ENCODE results near the gene FBXO42.

Gene FBXO42

GRCh38 chr1:16321176-16321867 is 31.0 kb downstream of the FBXO42 start:
- DNase-seq, result no peak

- no peak for DNase-seq
Observed at GRCh38 chr1:16318555-16318954, 33.7 kb downstream of the FBXO42 start.

- no peak for DNase-seq
Observed at GRCh38 chr1:16315437-16315836, 36.8 kb downstream of the FBXO42 start.

- no peak for DNase-seq
Observed at GRCh38 chr1:16307222-16307621, 45.1 kb downstream of the FBXO42 start.

- DNase-seq, result no peak
Observed at GRCh38 chr1:16302709-16303627, 49.3 kb downstream of the FBXO42 start.

DNA sequence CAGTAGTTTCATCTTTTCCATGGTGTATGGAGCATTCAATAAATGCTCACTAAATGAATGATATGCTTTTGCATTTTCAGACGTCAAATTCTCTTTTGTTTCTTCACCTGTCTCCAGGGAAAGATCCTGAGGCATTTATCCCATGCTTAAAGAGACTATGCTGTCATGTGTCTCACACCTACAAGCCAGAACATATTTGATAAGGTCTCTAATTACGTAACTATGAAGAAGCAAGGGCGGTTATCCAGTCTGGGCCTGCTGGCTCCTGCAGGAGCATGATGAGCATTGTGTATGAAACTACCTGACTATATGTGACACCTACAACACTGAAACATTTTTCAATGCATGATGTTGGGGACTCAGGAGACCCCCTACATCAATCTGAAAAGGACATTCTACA is 51.8 kb downstream of the FBXO42 start:
- no peak for DNase-seq

- DNase-seq, result no peak
Observed at GRCh38 chr1:16298653-16299052, 53.6 kb downstream of the FBXO42 start.

DNA sequence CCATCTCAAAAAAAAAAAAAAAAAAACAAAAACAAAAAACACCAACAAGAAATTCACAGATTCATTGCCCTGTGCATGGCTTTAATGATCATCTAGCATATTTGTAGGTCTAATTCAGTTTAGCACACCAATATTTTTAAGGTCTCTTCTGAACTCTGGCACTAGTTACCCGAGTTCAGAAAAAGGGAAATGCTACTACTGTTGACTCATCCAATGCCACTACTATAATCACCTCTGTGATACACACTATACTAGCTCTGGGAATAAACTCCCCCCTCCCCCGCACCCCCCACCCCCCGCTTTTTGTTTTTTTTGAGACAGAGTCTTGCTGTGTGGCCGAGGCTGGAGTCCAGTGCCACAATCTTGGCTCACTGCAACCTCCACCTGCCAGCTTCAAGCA is 55.6 kb downstream of the FBXO42 start:
- DNase-seq, result no peak

- DNase-seq, result no peak
Observed at GRCh38 chr1:16294219-16295212, 57.8 kb downstream of the FBXO42 start.

DNA sequence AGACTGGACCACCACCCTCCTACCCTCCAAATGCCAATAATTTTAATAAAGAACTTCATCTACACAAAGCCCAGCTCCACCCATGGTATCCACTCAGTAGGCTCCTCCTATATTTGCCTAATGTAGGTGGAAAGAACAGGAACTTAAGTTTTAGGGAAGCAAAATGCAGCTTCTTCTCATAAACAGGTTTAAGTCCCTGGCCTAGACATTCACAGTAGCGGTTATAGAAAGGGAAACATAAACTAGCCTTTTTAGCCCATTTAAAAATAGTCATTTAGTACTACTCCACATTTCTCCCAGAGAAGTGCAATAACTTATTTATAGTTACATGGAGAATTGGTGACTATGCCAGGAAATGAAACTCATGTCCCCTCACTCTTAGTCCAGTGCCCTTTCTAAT is 58.7 kb downstream of the FBXO42 start:
- no peak for DNase-seq

DNA sequence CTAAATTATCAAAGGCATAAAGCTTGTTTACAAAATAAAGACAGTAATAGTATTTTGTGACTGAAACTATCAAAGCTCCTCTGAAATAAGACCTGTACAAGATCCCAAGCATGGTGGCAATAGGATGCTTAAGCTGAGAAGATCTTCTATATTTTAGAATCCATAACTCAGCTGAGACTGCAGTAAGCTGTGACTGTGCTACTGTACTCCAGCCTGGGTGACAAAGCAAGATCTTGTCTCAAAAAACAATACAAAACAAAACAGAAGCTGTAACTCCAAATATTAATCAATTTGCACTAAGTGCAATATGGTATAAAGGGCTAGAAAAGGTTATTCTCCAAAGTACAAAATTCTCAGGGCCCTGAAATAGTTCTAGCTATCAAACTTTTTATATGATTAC is 59.5 kb downstream of the FBXO42 start:
- no peak for DNase-seq

DNA sequence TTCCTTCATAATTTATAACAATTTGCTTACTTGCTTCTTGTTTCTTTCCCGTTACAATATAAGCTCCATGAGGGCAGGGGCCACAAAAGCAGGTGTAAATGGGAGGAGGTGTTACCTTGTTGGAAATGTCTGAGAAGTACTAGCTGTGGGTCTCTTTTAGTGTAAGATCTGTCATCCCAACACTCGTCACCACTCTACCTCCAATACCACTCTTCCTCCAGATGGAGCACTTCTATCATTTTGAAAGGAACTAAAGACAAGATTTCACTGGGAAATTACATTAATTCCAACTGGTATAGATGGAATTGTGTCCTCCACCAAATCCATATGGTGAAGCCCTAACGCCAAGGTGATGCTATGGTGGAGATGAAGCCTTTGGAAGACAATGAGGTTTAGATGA is 62.3 kb downstream of the FBXO42 start:
- no peak for DNase-seq

DNA sequence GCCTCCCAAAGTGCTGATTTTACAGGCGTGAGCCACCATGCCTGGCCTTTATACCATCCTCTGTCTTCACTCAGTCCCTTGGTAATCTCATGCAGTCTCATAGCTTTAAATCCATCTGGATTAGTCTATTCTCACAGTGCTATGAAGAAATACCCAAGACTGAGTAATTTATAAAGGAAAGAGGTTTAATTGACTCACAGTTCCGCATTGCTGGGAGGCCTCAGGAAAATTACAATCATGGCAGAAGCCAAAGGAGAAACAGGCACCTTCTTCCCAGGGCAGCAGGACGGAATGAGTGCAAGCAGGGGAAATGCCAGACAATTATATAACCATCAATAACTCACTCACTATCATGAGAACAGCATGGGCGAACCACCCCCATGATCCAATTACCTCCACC is 66.2 kb downstream of the FBXO42 start:
- DNase-seq, result no peak

DNA sequence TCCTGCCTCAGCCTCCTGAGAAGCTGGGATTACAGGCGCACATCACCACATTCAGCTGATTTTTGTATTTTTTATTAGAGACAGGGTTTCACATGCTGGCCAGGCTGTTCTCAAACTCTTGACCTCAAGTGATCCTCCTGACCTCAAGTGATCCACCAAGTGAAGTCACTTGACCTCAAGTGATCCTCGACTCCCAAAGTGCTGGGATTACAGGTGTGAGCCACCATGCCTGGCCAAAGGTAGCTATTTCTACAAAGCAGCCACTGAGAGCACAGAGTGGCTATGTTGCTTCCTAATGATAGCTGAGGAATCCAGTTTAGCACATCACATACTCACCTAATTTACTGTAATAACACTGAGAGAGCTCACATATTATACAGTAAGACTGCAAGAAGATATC is 70.5 kb downstream of the FBXO42 start:
- DNase-seq, result no peak

DNA sequence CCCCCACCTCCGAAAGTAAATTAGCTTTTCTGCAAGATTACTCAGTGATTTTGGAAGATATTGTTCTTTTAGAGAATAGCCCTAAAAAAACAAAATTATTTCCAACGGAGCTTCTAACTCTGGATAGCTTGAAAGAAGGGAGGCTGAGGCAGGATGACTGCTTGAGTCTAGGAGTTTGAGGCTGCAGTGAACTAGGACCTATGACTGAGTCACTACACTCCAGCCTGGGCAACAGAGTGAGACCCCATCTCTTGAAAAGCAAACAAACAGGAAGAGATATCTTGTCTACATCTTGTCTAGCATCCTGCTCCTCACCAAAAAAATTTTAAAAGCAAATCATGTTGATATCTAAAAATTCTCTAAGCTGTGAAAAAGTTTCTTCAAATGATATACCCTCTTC is 73.1 kb downstream of the FBXO42 start:
- no peak for DNase-seq

- DNase-seq, result no peak
Observed at GRCh38 chr1:16276302-16277030, 75.8 kb downstream of the FBXO42 start.

- DNase-seq, result no peak
Observed at GRCh38 chr1:16275591-16275990, 76.7 kb downstream of the FBXO42 start.

DNA sequence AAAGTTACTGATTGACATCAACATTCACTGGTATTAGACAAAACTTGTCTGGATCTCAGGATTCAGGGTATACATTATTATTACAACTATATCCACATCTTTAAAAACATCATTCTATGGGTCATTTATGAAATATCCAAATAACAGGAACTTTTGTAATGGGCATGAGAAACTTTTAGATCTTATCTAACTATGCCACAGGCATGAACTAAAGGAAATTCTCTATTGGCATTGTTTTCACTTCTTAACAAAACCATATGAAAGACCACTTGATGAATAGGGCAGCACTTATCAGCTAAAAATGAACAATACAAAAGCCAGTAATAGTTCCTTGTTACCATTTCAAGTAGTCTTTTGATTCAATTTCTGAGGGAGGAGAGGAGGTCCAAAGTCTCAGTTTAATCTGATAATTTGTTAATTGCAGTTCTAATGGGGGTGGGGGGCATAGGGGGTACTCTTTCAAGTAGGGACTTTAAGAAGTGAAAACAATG is 84.5 kb downstream of the FBXO42 start:
- DNase-seq, result no peak

DNA sequence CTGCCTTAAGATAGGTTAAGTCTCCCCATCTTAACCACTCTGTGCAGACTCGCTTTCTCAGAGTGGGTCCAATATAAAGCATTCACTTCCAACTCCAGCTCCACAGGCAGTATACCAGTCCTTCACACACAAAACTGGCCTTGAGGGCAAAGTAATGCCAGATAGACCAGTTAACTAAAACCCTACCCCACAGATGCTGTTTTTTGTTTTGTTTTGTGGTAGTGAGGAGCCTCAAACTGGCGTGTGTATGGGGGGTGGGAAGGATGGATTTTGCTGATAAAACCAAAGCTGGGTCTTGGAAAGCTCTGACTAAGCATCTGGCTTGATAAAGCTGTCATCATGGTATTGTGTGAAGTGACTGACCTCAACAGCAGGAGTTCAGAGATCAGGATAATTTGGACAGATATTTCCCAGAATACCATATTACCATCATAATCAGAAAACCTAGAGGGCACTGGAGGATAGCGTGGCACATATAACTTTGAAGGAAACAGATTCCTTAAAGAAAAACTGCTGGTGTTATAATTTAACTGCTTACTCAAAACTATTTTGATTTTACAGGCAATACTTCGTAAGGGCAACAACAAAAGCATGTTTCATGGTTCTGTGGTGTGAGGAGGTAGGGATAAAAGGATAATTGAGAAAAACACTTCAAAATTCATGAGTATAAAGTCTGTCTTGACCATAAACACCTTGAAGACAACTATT is 85.7 kb downstream of the FBXO42 start:
- DNase-seq, result no peak

GRCh38 chr1:16262067-16262466 is 90.2 kb downstream of the FBXO42 start:
- no peak for DNase-seq

- DNase-seq, result no peak
Observed at GRCh38 chr1:16260814-16261213, 91.5 kb downstream of the FBXO42 start.
